ENCODE measurements around the gene ZNHIT3.

DNA sequence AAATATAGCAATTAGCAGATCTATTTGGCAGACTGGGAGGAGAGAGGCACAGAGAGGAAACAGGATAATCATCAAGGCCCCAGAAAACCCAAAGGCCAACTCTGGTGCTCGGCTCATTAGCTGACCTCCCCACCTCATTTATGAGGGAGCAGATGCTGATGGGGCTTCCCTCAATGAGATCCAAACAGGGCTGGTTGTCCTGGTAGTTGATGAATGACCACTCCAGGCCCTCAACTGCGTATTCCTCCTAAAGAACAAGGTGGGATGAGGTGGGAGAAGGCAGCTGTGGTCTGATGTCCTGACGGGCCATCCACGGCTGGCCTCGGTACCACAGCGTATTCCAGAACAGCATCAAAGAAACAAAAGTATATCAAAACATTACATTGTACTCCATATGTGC is 20.8 kb downstream of the ZNHIT3 start:
- no peak for TF ChIP-seq EZH2 (IDR thresholded peaks at IDR 0.05; ENCODE audit: low read depth, unreplicated experiment)
- no peak for TF ChIP-seq CTCF (conservative IDR thresholded peaks at IDR 0.05; ENCODE audit: low read depth in 2 of 2)
- no peak for TF ChIP-seq REST (IDR thresholded peaks at IDR 0.05; ENCODE audit: unreplicated experiment)
- TF ChIP-seq POLR2AphosphoS5 (IDR thresholded peaks at IDR 0.05; ENCODE audit: low read depth) = no peak
- TF ChIP-seq ZNF331 (CRISPR knock-in tag; IDR thresholded peaks at IDR 0.05; ENCODE audit: low read depth) = no peak
- no peak for TF ChIP-seq CREB1 (CRISPR knock-in tag; IDR thresholded peaks at IDR 0.05; ENCODE audit: low read depth)
- TF ChIP-seq EZH2phosphoT487 (IDR thresholded peaks at IDR 0.05; ENCODE audit: unreplicated experiment) = no peak
- TF ChIP-seq JUNB (IDR thresholded peaks at IDR 0.05; ENCODE audit: unreplicated experiment) = no peak
